ENCODE data around the gene ASCC3. TPM values are rescaled to one million over a fixed set of nuclear protein-coding genes. Genes with fewer than 3 reads are reported as not detected.

Gene ASCC3
- total RNA-seq, 4 donors from 2014 or later, result 21.2 to 41.4 (median 28.5) TPM

GRCh38 chr6:100808638-100809275 lies 72.4 kb downstream of the ASCC3 start:
- no peak for ATAC-seq
- no peak for TF ChIP-seq POLR2AphosphoS5 (IDR thresholded peaks at IDR 0.05)
- TF ChIP-seq POLR2A (IDR thresholded peaks at IDR 0.05), result no peak
- no peak for TF ChIP-seq EP300 (IDR thresholded peaks at IDR 0.05)
- TF ChIP-seq CTCF (IDR thresholded peaks at IDR 0.05), result no peak
- Histone ChIP-seq H3K36me3 (no peaks in the 10 kb centered on the region), H3K27me3 (no peaks in the 10 kb centered on the region), H3K27ac (no peak overlapping the region), H3K9me3 (no peaks in the 10 kb centered on the region), H3K4me3 (no peak overlapping the region), H3K4me1 (peaks cover 0 to 5% (median 0%) of the 10 kb centered on the region in 3 donors)
- 67 to 73% methylated on average over 3 of the region's 3 CpGs for WGBS, 2 donors (ENCODE audit: low coverage in 1 of 2)

- no peaks in the 10 kb centered on the region for H3K9me3 ChIP-seq
- WGBS, 2 donors (ENCODE audit: low coverage in 1 of 2), result 86 to 89% methylated on average over 4 of the region's 4 CpGs
These were observed 74.8 kb downstream of the ASCC3 start for GRCh38 chr6:100806296-100806695.

GRCh38 chr6:100803264-100804045 lies 77.7 kb downstream of the ASCC3 start:
- Histone ChIP-seq H3K9me3 (no peaks in the 10 kb centered on the region), H3K4me3 (no peak overlapping the region)
- TF ChIP-seq EP300 (IDR thresholded peaks at IDR 0.05) (no peak), CTCF (IDR thresholded peaks at IDR 0.05) (no peak), POLR2A (IDR thresholded peaks at IDR 0.05) (no peak), POLR2AphosphoS5 (IDR thresholded peaks at IDR 0.05) (no peak)

More at GRCh38 chr6:100806296-100806695, 74.8 kb downstream of the ASCC3 start:
- TF ChIP-seq CTCF (IDR thresholded peaks at IDR 0.05) (no peak), EP300 (IDR thresholded peaks at IDR 0.05) (no peak), POLR2AphosphoS5 (IDR thresholded peaks at IDR 0.05) (no peak), POLR2A (IDR thresholded peaks at IDR 0.05) (no peak)
- no peak for ATAC-seq
- no peaks in the 10 kb centered on the region for H3K36me3 ChIP-seq
- peaks cover 0 to 10% (median 2%) of the 10 kb centered on the region in 3 donors for H3K4me1 ChIP-seq
- H3K27me3 ChIP-seq, result no peaks in the 10 kb centered on the region
- no peak overlapping the region for H3K27ac ChIP-seq
- H3K4me3 ChIP-seq, result no peak overlapping the region

DNA sequence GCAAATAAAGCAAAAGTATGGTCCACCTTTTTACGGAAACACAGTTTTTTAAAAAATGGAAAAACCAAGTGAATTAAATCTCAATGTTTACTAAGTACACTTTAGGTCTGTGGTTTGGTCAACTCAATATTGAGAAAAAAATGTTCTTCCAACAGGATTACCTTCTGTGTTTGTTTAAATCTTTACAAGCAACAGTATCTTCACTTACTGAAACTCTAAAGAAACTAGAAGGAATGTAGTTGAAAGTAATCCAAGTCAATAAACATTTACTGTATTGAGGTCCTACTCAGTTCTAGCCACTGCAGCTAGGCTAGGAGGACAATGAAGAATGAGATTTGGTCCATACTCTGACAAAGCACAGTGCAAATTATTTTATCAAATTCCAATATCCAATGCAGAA lies 80.1 kb downstream of the ASCC3 start:
- H3K9me3 ChIP-seq, result no peaks in the 10 kb centered on the region
- no peak for TF ChIP-seq CTCF (IDR thresholded peaks at IDR 0.05)
- TF ChIP-seq POLR2A (IDR thresholded peaks at IDR 0.05), result no peak
- TF ChIP-seq EP300 (IDR thresholded peaks at IDR 0.05), result no peak
- no peak for TF ChIP-seq POLR2AphosphoS5 (IDR thresholded peaks at IDR 0.05)
- H3K4me1 ChIP-seq, result peaks cover 0 to 5% (median 2%) of the 10 kb centered on the region in 3 donors
- H3K27me3 ChIP-seq, result no peaks in the 10 kb centered on the region
- no peak overlapping the region for H3K27ac ChIP-seq
- peaks cover 0 to 17% of the 10 kb centered on the region in 2 donors for H3K36me3 ChIP-seq
- WGBS, 2 donors (ENCODE audit: low coverage in 1 of 2), result 76 to 100% methylated on average over 1 of the region's 1 CpG
- H3K4me3 ChIP-seq, result no peak overlapping the region
- no peak for ATAC-seq

More at GRCh38 chr6:100803264-100804045, 77.7 kb downstream of the ASCC3 start:
- Histone ChIP-seq H3K36me3 (peaks cover 0 to 4% of the 10 kb centered on the region in 2 donors), H3K27ac (no peak overlapping the region), H3K4me1 (peaks cover 0 to 5% (median 2%) of the 10 kb centered on the region in 3 donors), H3K27me3 (no peaks in the 10 kb centered on the region)
- no peak for ATAC-seq
- WGBS, 2 donors (ENCODE audit: low coverage in 1 of 2), result 90 to 99% methylated on average over 4 of the region's 4 CpGs
